Measurements from ENCODE around the gene ARID1B. TPM values are rescaled to one million over a fixed set of nuclear protein-coding genes. Genes with fewer than 3 reads are reported as not detected.

Gene ARID1B
- total and polyA plus RNA-seq, 9 of the 15 experiments (the other 6 are each of a cell fraction or from before 2014, with no cell fraction given), result 12.5 to 50.5 (median 25.8) TPM

DNA sequence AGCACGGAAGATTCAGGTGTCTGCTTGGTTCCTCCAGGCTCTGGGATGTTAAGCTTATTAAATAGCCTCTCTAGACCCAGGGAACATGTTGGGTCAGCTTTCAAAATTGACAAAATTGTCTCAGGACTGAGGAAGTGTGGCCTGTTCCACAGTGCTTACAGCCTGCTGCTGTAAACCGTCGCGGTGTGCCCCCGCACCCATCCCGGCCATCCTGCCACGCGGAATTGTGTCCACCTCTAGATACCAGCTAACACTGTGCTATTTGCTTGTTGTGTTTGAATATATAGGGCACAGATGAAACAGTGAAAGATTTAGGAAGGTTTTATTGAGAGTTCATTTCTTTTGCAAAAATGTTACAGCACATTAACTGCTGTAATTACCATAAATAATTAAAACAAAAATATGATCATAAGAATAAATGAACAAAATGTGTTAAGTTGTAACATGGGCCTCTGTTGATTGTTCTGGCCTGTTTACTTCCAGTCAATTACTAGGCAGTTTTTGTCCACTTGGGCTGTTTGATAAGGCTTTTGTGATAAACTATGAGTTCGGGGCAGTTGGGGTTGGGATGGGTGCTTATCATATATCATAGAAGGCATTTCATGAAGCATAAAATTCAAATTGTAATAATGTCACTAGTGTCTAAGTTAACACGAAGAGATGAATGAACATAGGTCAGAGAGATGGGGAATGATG lies 77.4 kb downstream of the ARID1B start (continued):
- TF ChIP-seq ZNF766 (CRISPR knock-in tag; conservative IDR thresholded peaks at IDR 0.05) (no peak), ZNF175 (CRISPR knock-in tag; IDR thresholded peaks at IDR 0.05; ENCODE audit: low read depth) (no peak), ZNF77 (CRISPR knock-in tag; IDR thresholded peaks at IDR 0.05) (no peak), ZNF311 (CRISPR knock-in tag; IDR thresholded peaks at IDR 0.05) (no peak), NONO (IDR thresholded peaks at IDR 0.05; ENCODE audit: low read depth in 2 of 2, low read length in 1 of 2) (no peak), CHD4 (IDR thresholded peaks at IDR 0.05; ENCODE audit: insufficient read depth, insufficient replicate concordance, low read depth, low read length, poor library complexity, severe bottlenecking) (no peak), ESRRB (CRISPR knock-in tag; IDR thresholded peaks at IDR 0.05; ENCODE audit: borderline replicate concordance) (no peak), ETS2 (tag; IDR thresholded peaks at IDR 0.05; ENCODE audit: borderline replicate concordance, poor library complexity, severe bottlenecking) (no peak), SMARCA4 (IDR thresholded peaks at IDR 0.05) (peak; percentile 81), NCOA4 (IDR thresholded peaks at IDR 0.05; ENCODE audit: partially characterized antibody) (no peak), SMAD4 (CRISPR knock-in tag; conservative IDR thresholded peaks at IDR 0.05) (no peak), ZNF57 (CRISPR knock-in tag; IDR thresholded peaks at IDR 0.05) (no peak), RFX7 (CRISPR knock-in tag; IDR thresholded peaks at IDR 0.05) (no peak), ZNF354B (CRISPR knock-in tag; IDR thresholded peaks at IDR 0.05) (no peak), CBX2 (IDR thresholded peaks at IDR 0.05; ENCODE audit: insufficient read depth, low read length, poor library complexity, severe bottlenecking) (no peak), POLR2B (IDR thresholded peaks at IDR 0.05; ENCODE audit: low read depth, partially characterized antibody) (no peak), NFIC (IDR thresholded peaks at IDR 0.05) (0 out of 2 replicates have a peak, but pooled peaks have one; percentile 24)
- TF ChIP-seq, protein P1, sequence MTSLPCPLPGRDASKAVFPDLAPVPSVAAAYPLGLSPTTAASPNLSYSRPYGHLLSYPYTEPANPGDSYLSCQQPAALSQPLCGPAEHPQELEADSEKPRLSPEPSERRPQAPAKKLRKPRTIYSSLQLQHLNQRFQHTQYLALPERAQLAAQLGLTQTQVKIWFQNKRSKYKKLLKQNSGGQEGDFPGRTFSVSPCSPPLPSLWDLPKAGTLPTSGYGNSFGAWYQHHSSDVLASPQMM (CRISPR knock-in tag; IDR thresholded peaks at IDR 0.05), result no peak
- TF ChIP-seq, protein P2, sequence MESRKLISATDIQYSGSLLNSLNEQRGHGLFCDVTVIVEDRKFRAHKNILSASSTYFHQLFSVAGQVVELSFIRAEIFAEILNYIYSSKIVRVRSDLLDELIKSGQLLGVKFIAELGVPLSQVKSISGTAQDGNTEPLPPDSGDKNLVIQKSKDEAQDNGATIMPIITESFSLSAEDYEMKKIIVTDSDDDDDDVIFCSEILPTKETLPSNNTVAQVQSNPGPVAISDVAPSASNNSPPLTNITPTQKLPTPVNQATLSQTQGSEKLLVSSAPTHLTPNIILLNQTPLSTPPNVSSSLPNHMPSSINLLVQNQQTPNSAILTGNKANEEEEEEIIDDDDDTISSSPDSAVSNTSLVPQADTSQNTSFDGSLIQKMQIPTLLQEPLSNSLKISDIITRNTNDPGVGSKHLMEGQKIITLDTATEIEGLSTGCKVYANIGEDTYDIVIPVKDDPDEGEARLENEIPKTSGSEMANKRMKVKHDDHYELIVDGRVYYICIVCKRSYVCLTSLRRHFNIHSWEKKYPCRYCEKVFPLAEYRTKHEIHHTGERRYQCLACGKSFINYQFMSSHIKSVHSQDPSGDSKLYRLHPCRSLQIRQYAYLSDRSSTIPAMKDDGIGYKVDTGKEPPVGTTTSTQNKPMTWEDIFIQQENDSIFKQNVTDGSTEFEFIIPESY (CRISPR knock-in tag; IDR thresholded peaks at IDR 0.05), result peak; percentile 64
- TF ChIP-seq, protein P3, sequence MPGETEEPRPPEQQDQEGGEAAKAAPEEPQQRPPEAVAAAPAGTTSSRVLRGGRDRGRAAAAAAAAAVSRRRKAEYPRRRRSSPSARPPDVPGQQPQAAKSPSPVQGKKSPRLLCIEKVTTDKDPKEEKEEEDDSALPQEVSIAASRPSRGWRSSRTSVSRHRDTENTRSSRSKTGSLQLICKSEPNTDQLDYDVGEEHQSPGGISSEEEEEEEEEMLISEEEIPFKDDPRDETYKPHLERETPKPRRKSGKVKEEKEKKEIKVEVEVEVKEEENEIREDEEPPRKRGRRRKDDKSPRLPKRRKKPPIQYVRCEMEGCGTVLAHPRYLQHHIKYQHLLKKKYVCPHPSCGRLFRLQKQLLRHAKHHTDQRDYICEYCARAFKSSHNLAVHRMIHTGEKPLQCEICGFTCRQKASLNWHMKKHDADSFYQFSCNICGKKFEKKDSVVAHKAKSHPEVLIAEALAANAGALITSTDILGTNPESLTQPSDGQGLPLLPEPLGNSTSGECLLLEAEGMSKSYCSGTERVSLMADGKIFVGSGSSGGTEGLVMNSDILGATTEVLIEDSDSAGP (CRISPR knock-in tag; IDR thresholded peaks at IDR 0.05), result no peak
- TF ChIP-seq, protein P4, sequence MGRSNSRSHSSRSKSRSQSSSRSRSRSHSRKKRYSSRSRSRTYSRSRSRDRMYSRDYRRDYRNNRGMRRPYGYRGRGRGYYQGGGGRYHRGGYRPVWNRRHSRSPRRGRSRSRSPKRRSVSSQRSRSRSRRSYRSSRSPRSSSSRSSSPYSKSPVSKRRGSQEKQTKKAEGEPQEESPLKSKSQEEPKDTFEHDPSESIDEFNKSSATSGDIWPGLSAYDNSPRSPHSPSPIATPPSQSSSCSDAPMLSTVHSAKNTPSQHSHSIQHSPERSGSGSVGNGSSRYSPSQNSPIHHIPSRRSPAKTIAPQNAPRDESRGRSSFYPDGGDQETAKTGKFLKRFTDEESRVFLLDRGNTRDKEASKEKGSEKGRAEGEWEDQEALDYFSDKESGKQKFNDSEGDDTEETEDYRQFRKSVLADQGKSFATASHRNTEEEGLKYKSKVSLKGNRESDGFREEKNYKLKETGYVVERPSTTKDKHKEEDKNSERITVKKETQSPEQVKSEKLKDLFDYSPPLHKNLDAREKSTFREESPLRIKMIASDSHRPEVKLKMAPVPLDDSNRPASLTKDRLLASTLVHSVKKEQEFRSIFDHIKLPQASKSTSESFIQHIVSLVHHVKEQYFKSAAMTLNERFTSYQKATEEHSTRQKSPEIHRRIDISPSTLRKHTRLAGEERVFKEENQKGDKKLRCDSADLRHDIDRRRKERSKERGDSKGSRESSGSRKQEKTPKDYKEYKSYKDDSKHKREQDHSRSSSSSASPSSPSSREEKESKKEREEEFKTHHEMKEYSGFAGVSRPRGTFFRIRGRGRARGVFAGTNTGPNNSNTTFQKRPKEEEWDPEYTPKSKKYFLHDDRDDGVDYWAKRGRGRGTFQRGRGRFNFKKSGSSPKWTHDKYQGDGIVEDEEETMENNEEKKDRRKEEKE (IDR thresholded peaks at IDR 0.05; ENCODE audit: borderline replicate concordance in 1 of 2, control insufficient read depth in 1 of 2, low read depth in 2 of 2, low read length in 1 of 2), result no peak
